KMS-11 (cell line): Measurements from ENCODE around the gene CD248.

Experiments used
- H2AFZ ChIP-seq: fragments of 200-600 bp; sonication (generic); 2 replicates; pipeline ENCODE4 v1.6.1; 2016; ENCODE audit warnings: antibody characterized with exemption, mixed run types, low read depth
- H3K27ac ChIP-seq: fragments of 200-600 bp; sonication (generic); 2 replicates; pipeline ENCODE4 v1.6.1; 2016; ENCODE audit warnings: mild to moderate bottlenecking, mixed run types
- H3K27me3 ChIP-seq: fragments of 200-600 bp; sonication (generic); 2 replicates; pipeline ENCODE4 v1.6.1; 2017; ENCODE audit warnings: mild to moderate bottlenecking, low read depth, mixed run types, moderate library complexity; ENCODE audit not compliant: insufficient read depth
- H3K36me3 ChIP-seq: fragments of 200-600 bp; sonication (generic); 2 replicates; pipeline ENCODE4 v1.6.1; 2017; ENCODE audit warnings: mild to moderate bottlenecking, mixed run types; ENCODE audit not compliant: insufficient read depth
- H3K4me1 ChIP-seq: fragments of 200-600 bp; sonication (generic); 2 replicates; pipeline ENCODE4 v1.6.1; 2016; ENCODE audit warnings: mild to moderate bottlenecking, low read depth, mixed run types; ENCODE audit not compliant: poor library complexity, severe bottlenecking
- H3K4me2 ChIP-seq: fragments of 200-600 bp; sonication (generic); 2 replicates; pipeline ENCODE4 v1.7.0; 2016; ENCODE audit warnings: mild to moderate bottlenecking, mixed run types
- H3K4me3 ChIP-seq: fragments of 200-600 bp; sonication (generic); IDR thresholded peaks from 2 replicates; pipeline ENCODE4 v1.6.1; 2017; ENCODE audit warnings: low read depth, low read length, mixed read lengths; ENCODE audit not compliant: insufficient read depth
- H3K79me2 ChIP-seq: fragments of 200-600 bp; sonication (generic); 2 replicates; pipeline ENCODE4 v1.6.1; 2016; ENCODE audit warnings: low read depth, mixed run types; ENCODE audit not compliant: insufficient read depth
- H3K9ac ChIP-seq: fragments of 200-600 bp; sonication (generic); 2 replicates; pipeline ENCODE4 v1.6.1; 2016; ENCODE audit warnings: mild to moderate bottlenecking, mixed run types
- H4K20me1 ChIP-seq: fragments of 200-600 bp; sonication (generic); 2 replicates; pipeline ENCODE4 v1.6.1; 2016; ENCODE audit warnings: mild to moderate bottlenecking, mixed run types; ENCODE audit not compliant: insufficient read depth
- CTCF ChIP-seq: fragments of 200-600 bp; sonication (generic); conservative IDR thresholded peaks from 2 replicates; pipeline ENCODE4 v1.6.1; 2017; ENCODE audit warnings: low read depth, mild to moderate bottlenecking, antibody characterized with exemption, low read length, moderate library complexity, mixed read lengths

CD248 gene

GRCh38 chr11:66267039-66267378 is 49.8 kb downstream of the CD248 start:
- no peaks in the 10 kb centered on the region for H3K36me3 ChIP-seq
- H2AFZ ChIP-seq, result no peak overlapping the region
- H3K4me3 ChIP-seq, result no peak overlapping the region
- peak overlapping the region; percentile 45; the same call in 1 of the 2 replicates for H3K4me2 ChIP-seq
- H3K4me1 ChIP-seq, result peaks cover 21% of the 10 kb centered on the region
- H3K79me2 ChIP-seq, result peaks cover 31% of the 10 kb centered on the region
- no peak overlapping the region for H3K9ac ChIP-seq
- no peak for TF ChIP-seq CTCF
- no peak overlapping the region for H3K27ac ChIP-seq
- H3K27me3 ChIP-seq, result no peaks in the 10 kb centered on the region
- H4K20me1 ChIP-seq, result no peaks in the 10 kb centered on the region

- H3K4me3 ChIP-seq, result no peak overlapping the region
- no peak for TF ChIP-seq CTCF
- H3K4me2 ChIP-seq, result no peak overlapping the region
- H3K36me3 ChIP-seq, result no peaks in the 10 kb centered on the region
- no peak overlapping the region for H2AFZ ChIP-seq
- H3K27ac ChIP-seq, result no peak overlapping the region
- H3K4me1 ChIP-seq, result peaks cover 21% of the 10 kb centered on the region
- H4K20me1 ChIP-seq, result no peaks in the 10 kb centered on the region
- H3K79me2 ChIP-seq, result peaks cover 28% of the 10 kb centered on the region
- H3K27me3 ChIP-seq, result no peaks in the 10 kb centered on the region
- no peak overlapping the region for H3K9ac ChIP-seq
Measured at GRCh38 chr11:66266378-66267038, 50.3 kb downstream of the CD248 start.

GRCh38 chr11:66265531-66266377 is 51.1 kb downstream of the CD248 start:
- Histone ChIP-seq H3K79me2 (peaks cover 21% of the 10 kb centered on the region), H3K4me3 (no peak overlapping the region), H3K4me1 (peaks cover 19% of the 10 kb centered on the region), H4K20me1 (no peaks in the 10 kb centered on the region), H3K27me3 (no peaks in the 10 kb centered on the region), H3K4me2 (no peak overlapping the region), H3K27ac (no peak overlapping the region), H3K36me3 (no peaks in the 10 kb centered on the region), H3K9ac (no peak overlapping the region), H2AFZ (no peak overlapping the region)
- no peak for TF ChIP-seq CTCF

- no peaks in the 10 kb centered on the region for H3K27me3 ChIP-seq
- peaks cover 10% of the 10 kb centered on the region for H3K4me1 ChIP-seq
- no peaks in the 10 kb centered on the region for H3K36me3 ChIP-seq
- H3K4me2 ChIP-seq, result no peak overlapping the region
- no peak overlapping the region for H3K27ac ChIP-seq
- H2AFZ ChIP-seq, result no peak overlapping the region
- H3K9ac ChIP-seq, result no peak overlapping the region
- no peak overlapping the region for H3K4me3 ChIP-seq
- H3K79me2 ChIP-seq, result peaks cover 12% of the 10 kb centered on the region
- no peaks in the 10 kb centered on the region for H4K20me1 ChIP-seq
- TF ChIP-seq CTCF, result peak; percentile 60
Measured at GRCh38 chr11:66264914-66265313, 51.9 kb downstream of the CD248 start.
